ENCODE results near the gene GRAMD1B. TPM values are rescaled to one million over a fixed set of nuclear protein-coding genes. Genes with fewer than 3 reads are reported as not detected.
A peak's percentile ranks its signal among the peaks of the same experiment; 100 is the strongest.

The GRAMD1B gene
- total and polyA plus RNA-seq, 5 donors from 2014 or later: 1.7 to 10.8 (median 5.3) TPM

DNA sequence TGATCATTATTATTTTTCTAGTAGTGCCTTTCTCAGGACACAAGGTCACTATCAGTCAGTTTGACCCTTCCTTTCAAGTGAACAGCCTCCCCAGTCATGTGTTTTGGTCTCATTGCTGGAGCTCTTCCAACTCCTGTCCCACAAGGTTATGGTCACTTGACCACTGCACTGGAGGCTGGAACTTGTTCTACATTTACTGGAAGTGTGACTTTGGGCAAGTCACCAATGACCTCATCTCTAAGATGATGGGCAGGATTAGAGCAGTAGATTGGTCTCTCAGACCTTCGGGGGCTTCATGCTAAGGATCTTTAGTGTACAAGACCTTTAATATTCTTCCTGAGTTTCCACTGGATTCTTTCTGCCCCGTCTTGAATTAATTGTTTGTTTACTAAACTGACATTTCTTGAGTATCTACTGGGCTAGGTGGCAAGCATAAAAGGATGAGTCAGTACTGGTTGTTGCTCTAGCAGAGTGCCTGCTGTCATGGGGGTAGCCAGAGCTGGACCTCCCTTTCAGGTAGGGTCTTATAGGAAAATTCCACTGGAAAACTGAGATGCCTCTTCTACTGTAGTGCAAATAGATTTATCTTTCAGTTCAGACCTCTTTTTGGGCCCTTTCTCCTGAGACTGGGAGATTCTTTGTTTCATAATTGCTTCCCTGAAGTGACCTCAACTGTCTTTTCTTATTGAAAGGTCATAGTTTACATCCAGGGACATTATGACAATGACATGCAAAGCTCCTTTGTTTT, 106.8 kb downstream of the GRAMD1B start:
- peaks cover 6% of the 10 kb centered on the region for H3K36me3 Mint-ChIP-seq
- no peaks in the 10 kb centered on the region for H3K9me3 ChIP-seq (ENCODE audit: control insufficient read depth in 2 of 2, low read length in 2 of 2)
- H3K27me3 Mint-ChIP-seq: no peaks in the 10 kb centered on the region
- H3K27ac ChIP-seq (ENCODE audit: insufficient read depth, low read length, poor library complexity, severe bottlenecking): no peak overlapping the region
- H3K27ac Mint-ChIP-seq: no peak overlapping the region
- H3K4me3 ChIP-seq (ENCODE audit: low read depth, low read length): no peak overlapping the region
- no peaks in the 10 kb centered on the region for H3K4me1 ChIP-seq (ENCODE audit: control insufficient read depth, insufficient read depth, low read length, poor library complexity, severe bottlenecking)
- no peaks in the 10 kb centered on the region for H3K36me3 ChIP-seq (ENCODE audit: control insufficient read depth, insufficient read depth, low read length)
- no peak for DNase-seq
- no peak for ATAC-seq (ENCODE audit: low read depth in 2 of 2)
- H3K4me3 Mint-ChIP-seq: no peak overlapping the region
- H3K4me1 Mint-ChIP-seq: peaks cover 0 to 5% (median 0%) of the 10 kb centered on the region in 4 donors
- no peaks in the 10 kb centered on the region for H3K27me3 ChIP-seq (ENCODE audit: control insufficient read depth, insufficient read depth, low read length)
- no peaks in the 10 kb centered on the region for H3K9me3 Mint-ChIP-seq

- no peaks in the 10 kb centered on the region for H3K27me3 Mint-ChIP-seq
- Histone ChIP-seq H3K36me3 (ENCODE audit: control insufficient read depth, insufficient read depth, low read length) (no peaks in the 10 kb centered on the region), H3K4me3 (ENCODE audit: low read depth, low read length) (no peak overlapping the region), H3K9me3 (ENCODE audit: control insufficient read depth in 2 of 2, low read length in 2 of 2) (no peaks in the 10 kb centered on the region), H3K27ac (ENCODE audit: insufficient read depth, low read length, poor library complexity, severe bottlenecking) (no peak overlapping the region), H3K27me3 (ENCODE audit: control insufficient read depth, insufficient read depth, low read length) (no peaks in the 10 kb centered on the region), H3K4me1 (ENCODE audit: control insufficient read depth, insufficient read depth, low read length, poor library complexity, severe bottlenecking) (no peaks in the 10 kb centered on the region)
- H3K4me1 Mint-ChIP-seq: peaks cover 0 to 5% (median 0%) of the 10 kb centered on the region in 4 donors
- H3K4me3 Mint-ChIP-seq: no peak overlapping the region
- H3K27ac Mint-ChIP-seq: no peak overlapping the region
- H3K9me3 Mint-ChIP-seq: no peaks in the 10 kb centered on the region
- DNase-seq (no peak), ATAC-seq (ENCODE audit: low read depth in 2 of 2) (no peak)
- H3K36me3 Mint-ChIP-seq: no peaks in the 10 kb centered on the region
Measured at GRCh38 chr11:123537726-123538125, 107.7 kb downstream of the GRAMD1B start.

DNA sequence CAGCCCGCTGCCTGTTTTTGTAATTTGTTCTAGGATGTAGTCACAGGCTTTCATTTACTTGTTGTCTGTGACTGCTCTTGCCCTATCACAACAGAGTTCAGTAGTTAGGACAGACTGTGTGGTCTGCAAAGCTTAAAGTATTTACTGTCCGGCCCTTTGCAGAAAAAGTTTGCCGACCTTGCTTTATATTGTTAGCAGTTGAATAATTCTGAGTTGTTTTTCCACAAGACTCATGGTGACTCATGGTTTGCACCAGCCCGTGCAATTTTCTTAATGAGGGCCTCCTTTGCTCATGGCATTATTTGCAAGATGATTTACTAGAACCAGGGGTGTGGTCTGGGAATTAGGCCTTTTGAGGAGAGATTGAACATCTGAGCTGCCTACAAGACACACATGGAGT, 113.7 kb downstream of the GRAMD1B start:
- peak overlapping the region in 1 of 3 donors; percentile 28 for H3K27ac Mint-ChIP-seq
- H3K27me3 Mint-ChIP-seq: peaks cover 4% of the 10 kb centered on the region
- no peaks in the 10 kb centered on the region for H3K36me3 ChIP-seq (ENCODE audit: control insufficient read depth, insufficient read depth, low read length)
- peaks cover 0 to 2% (median 0%) of the 10 kb centered on the region in 7 donors for H3K9me3 Mint-ChIP-seq
- H3K4me3 ChIP-seq (ENCODE audit: low read depth, low read length): no peak overlapping the region
- H3K4me1 ChIP-seq (ENCODE audit: control insufficient read depth, insufficient read depth, low read length, poor library complexity, severe bottlenecking): no peaks in the 10 kb centered on the region
- DNase-seq: no peak
- no peaks in the 10 kb centered on the region for H3K9me3 ChIP-seq (ENCODE audit: control insufficient read depth in 2 of 2, low read length in 2 of 2)
- no peak overlapping the region for H3K4me3 Mint-ChIP-seq
- ATAC-seq (ENCODE audit: low read depth in 2 of 2): no peak
- no peaks in the 10 kb centered on the region for H3K27me3 ChIP-seq (ENCODE audit: control insufficient read depth, insufficient read depth, low read length)
- no peaks in the 10 kb centered on the region for H3K4me1 Mint-ChIP-seq
- H3K27ac ChIP-seq (ENCODE audit: insufficient read depth, low read length, poor library complexity, severe bottlenecking): no peak overlapping the region
- no peaks in the 10 kb centered on the region for H3K36me3 Mint-ChIP-seq

GRCh38 chr11:123544631-123545375, 114.7 kb downstream of the GRAMD1B start:
- Histone ChIP-seq H3K4me1 (ENCODE audit: control insufficient read depth, insufficient read depth, low read length, poor library complexity, severe bottlenecking) (no peaks in the 10 kb centered on the region), H3K27me3 (ENCODE audit: control insufficient read depth, insufficient read depth, low read length) (no peaks in the 10 kb centered on the region), H3K36me3 (ENCODE audit: control insufficient read depth, insufficient read depth, low read length) (no peaks in the 10 kb centered on the region), H3K27ac (ENCODE audit: insufficient read depth, low read length, poor library complexity, severe bottlenecking) (no peak overlapping the region), H3K9me3 (ENCODE audit: control insufficient read depth in 2 of 2, low read length in 2 of 2) (no peaks in the 10 kb centered on the region), H3K4me3 (ENCODE audit: low read depth, low read length) (no peak overlapping the region)
- ATAC-seq (ENCODE audit: low read depth in 2 of 2) (no peak), DNase-seq (no peak)
- Mint-ChIP-seq H3K4me3 (no peak overlapping the region), H3K27ac (no peak overlapping the region), H3K27me3 (peaks cover 4% of the 10 kb centered on the region), H3K4me1 (no peaks in the 10 kb centered on the region), H3K9me3 (peaks cover 0 to 2% (median 0%) of the 10 kb centered on the region in 7 donors), H3K36me3 (no peaks in the 10 kb centered on the region)

DNA sequence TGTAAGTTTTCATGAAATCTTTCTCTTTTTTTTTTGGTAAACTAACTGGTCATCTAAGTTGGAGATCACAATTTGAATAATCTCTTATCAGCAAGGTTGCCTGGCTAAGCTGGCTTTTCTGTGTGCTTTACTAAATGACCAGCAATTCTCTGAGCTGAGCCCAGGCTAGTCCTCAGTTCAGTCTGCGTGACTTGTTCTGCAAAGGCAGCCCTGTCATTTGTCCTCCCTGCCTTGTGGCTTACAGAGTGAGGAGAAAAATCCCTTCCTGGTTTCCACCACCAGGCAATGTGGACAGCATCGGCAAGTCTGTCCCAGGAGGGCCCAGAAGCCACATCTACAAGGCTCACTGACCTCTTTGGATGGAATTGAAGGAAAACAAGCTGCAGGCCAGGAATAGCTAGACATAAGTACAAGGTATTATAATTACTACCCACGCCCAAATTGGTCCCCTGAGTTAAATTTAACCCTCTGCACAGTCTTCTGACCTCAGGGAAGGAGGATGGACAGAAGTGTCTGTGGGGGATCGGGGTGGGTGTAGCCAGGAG, 115.7 kb downstream of the GRAMD1B start:
- Mint-ChIP-seq H3K4me3 (no peak overlapping the region), H3K27ac (no peak overlapping the region), H3K27me3 (peaks cover 4% of the 10 kb centered on the region), H3K36me3 (no peaks in the 10 kb centered on the region), H3K4me1 (peaks cover 0 to 2% (median 0%) of the 10 kb centered on the region in 4 donors), H3K9me3 (peaks cover 0 to 2% (median 0%) of the 10 kb centered on the region in 7 donors)
- DNase-seq (no peak), ATAC-seq (ENCODE audit: low read depth in 2 of 2) (no peak)
- Histone ChIP-seq H3K9me3 (ENCODE audit: control insufficient read depth in 2 of 2, low read length in 2 of 2) (no peaks in the 10 kb centered on the region), H3K4me1 (ENCODE audit: control insufficient read depth, insufficient read depth, low read length, poor library complexity, severe bottlenecking) (no peaks in the 10 kb centered on the region), H3K27ac (ENCODE audit: insufficient read depth, low read length, poor library complexity, severe bottlenecking) (no peak overlapping the region), H3K4me3 (ENCODE audit: low read depth, low read length) (no peak overlapping the region), H3K27me3 (ENCODE audit: control insufficient read depth, insufficient read depth, low read length) (no peaks in the 10 kb centered on the region), H3K36me3 (ENCODE audit: control insufficient read depth, insufficient read depth, low read length) (no peaks in the 10 kb centered on the region)

DNA sequence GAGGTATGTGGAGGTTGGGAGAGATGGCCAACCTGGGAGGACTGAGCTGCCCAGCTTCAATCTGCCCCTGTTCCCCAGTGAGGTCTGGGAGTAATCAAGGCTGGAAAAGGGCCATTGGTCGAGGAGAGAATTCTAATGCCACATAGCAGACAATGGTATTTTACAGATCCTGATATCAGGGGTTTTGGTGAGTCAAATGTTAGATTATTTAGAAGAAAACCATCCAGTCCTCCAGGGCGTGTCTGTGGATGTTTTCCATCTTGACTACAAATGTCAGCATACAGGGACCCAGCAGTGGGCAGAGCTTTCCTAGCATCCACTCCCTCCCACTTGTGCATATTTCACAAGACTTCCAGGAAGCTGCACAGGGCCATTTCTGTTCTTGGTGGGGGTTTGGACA, 116.4 kb downstream of the GRAMD1B start:
- H3K4me3 ChIP-seq (ENCODE audit: low read depth, low read length): no peak overlapping the region
- H3K9me3 ChIP-seq (ENCODE audit: control insufficient read depth in 2 of 2, low read length in 2 of 2): no peaks in the 10 kb centered on the region
- ATAC-seq (ENCODE audit: low read depth in 2 of 2) (no peak), DNase-seq (no peak)
- no peaks in the 10 kb centered on the region for H3K4me1 ChIP-seq (ENCODE audit: control insufficient read depth, insufficient read depth, low read length, poor library complexity, severe bottlenecking)
- H3K27ac ChIP-seq (ENCODE audit: insufficient read depth, low read length, poor library complexity, severe bottlenecking): no peak overlapping the region
- H3K36me3 Mint-ChIP-seq: no peaks in the 10 kb centered on the region
- H3K36me3 ChIP-seq (ENCODE audit: control insufficient read depth, insufficient read depth, low read length): no peaks in the 10 kb centered on the region
- H3K27ac Mint-ChIP-seq: no peak overlapping the region
- peaks cover 0 to 2% (median 0%) of the 10 kb centered on the region in 4 donors for H3K4me1 Mint-ChIP-seq
- peaks cover 0 to 2% (median 0%) of the 10 kb centered on the region in 7 donors for H3K9me3 Mint-ChIP-seq
- no peak overlapping the region for H3K4me3 Mint-ChIP-seq
- H3K27me3 ChIP-seq (ENCODE audit: control insufficient read depth, insufficient read depth, low read length): no peaks in the 10 kb centered on the region
- peaks cover 4% of the 10 kb centered on the region for H3K27me3 Mint-ChIP-seq

DNA sequence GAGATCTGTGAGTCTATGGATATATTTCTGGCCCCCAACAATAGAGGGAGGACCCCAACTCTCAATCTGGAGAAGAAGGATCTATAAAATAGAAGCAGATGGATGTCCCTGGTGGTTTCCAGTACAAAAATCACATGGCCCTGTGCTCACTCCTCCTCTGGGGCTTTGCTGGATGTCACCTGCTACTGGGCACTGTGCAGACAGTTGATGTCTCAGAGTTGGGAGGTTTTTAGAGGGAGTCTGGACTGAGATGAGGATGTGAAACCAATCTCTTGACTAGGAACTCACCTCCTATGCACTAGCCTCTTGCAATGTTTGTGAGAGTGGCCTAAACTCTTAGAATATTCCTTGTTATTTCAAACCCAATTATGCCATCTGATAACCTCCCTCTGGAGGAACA, 117.1 kb downstream of the GRAMD1B start:
- H3K4me1 Mint-ChIP-seq: peaks cover 0 to 2% (median 0%) of the 10 kb centered on the region in 4 donors
- Histone ChIP-seq H3K4me3 (ENCODE audit: low read depth, low read length) (no peak overlapping the region), H3K9me3 (ENCODE audit: control insufficient read depth in 2 of 2, low read length in 2 of 2) (no peaks in the 10 kb centered on the region), H3K27ac (ENCODE audit: insufficient read depth, low read length, poor library complexity, severe bottlenecking) (no peak overlapping the region), H3K4me1 (ENCODE audit: control insufficient read depth, insufficient read depth, low read length, poor library complexity, severe bottlenecking) (no peaks in the 10 kb centered on the region), H3K36me3 (ENCODE audit: control insufficient read depth, insufficient read depth, low read length) (no peaks in the 10 kb centered on the region), H3K27me3 (ENCODE audit: control insufficient read depth, insufficient read depth, low read length) (no peaks in the 10 kb centered on the region)
- H3K27me3 Mint-ChIP-seq: peaks cover 4% of the 10 kb centered on the region
- no peaks in the 10 kb centered on the region for H3K36me3 Mint-ChIP-seq
- H3K27ac Mint-ChIP-seq: no peak overlapping the region
- H3K9me3 Mint-ChIP-seq: peaks cover 0 to 2% (median 0%) of the 10 kb centered on the region in 7 donors
- DNase-seq: no peak
- H3K4me3 Mint-ChIP-seq: no peak overlapping the region
- ATAC-seq (ENCODE audit: low read depth in 2 of 2): no peak
